ENCODE measurements around the gene CAMK1D. TPM values are rescaled to one million over a fixed set of nuclear protein-coding genes. Genes with fewer than 3 reads are reported as not detected.
A peak's percentile ranks its signal among the peaks of the same experiment; 100 is the strongest.

CAMK1D gene
- total and polyA plus RNA-seq, 8 donors: 1.4 to 26.9 (median 3.9) TPM

- peak overlapping the region in 4 of 5 donors; percentile 19 to 76 (median 38) for H3K27ac ChIP-seq
- WGBS, 5 donors: 45 to 73% (median 58%) methylated on average over 2 of the region's 2 CpGs
- no peaks in the 10 kb centered on the region for H3K36me3 ChIP-seq
- DNase-seq: no peak
- intact Hi-C loops (cut with DNase I; ENCODE audit: low total_unique reads): loop anchor here (10.0 kb wide), 1 partner anchor 455 kb away; no protein-coding TSS in a partner anchor
- H3K27me3 ChIP-seq: no peaks in the 10 kb centered on the region
- no peaks in the 10 kb centered on the region for H3K9me3 ChIP-seq
- peaks cover 20 to 32% (median 23%) of the 10 kb centered on the region in 4 donors for H3K4me1 ChIP-seq
- no peak overlapping the region for H3K4me3 ChIP-seq
- TF ChIP-seq POLR2AphosphoS5 (IDR thresholded peaks at IDR 0.05): peak in 1 of 3 donors; percentile 14
- no peak for TF ChIP-seq CTCF (IDR thresholded peaks at IDR 0.05)
Observed at GRCh38 chr10:12719365-12719764, 370.0 kb downstream of the CAMK1D start.

- no peak overlapping the region for H3K4me3 ChIP-seq
- intact Hi-C loops (cut with DNase I; ENCODE audit: low total_unique reads): no loop called here
- H3K27ac ChIP-seq: peak overlapping the region; percentile 35 to 77 (median 57)
- WGBS, 5 donors: 31 to 55% (median 37%) methylated on average over 9 of the region's 9 CpGs
- H3K27me3 ChIP-seq: no peaks in the 10 kb centered on the region
- no peaks in the 10 kb centered on the region for H3K9me3 ChIP-seq
- peak; percentile 89 to 97 for DNase-seq
- H3K4me1 ChIP-seq: peaks cover 20 to 32% (median 23%) of the 10 kb centered on the region in 4 donors
- no peak for TF ChIP-seq EP300 (IDR thresholded peaks at IDR 0.05)
- TF ChIP-seq POLR2A (IDR thresholded peaks at IDR 0.05): no peak
- TF ChIP-seq POLR2AphosphoS5 (IDR thresholded peaks at IDR 0.05): peak; percentile 13 to 93 (median 89)
- TF ChIP-seq CTCF (IDR thresholded peaks at IDR 0.05): no peak
- no peaks in the 10 kb centered on the region for H3K36me3 ChIP-seq
Observed at GRCh38 chr10:12720217-12720981, 371.1 kb downstream of the CAMK1D start.

GRCh38 chr10:12721334-12721733 lies 372.0 kb downstream of the CAMK1D start:
- Histone ChIP-seq H3K9me3 (no peaks in the 10 kb centered on the region), H3K4me1 (peaks cover 20 to 32% (median 23%) of the 10 kb centered on the region in 4 donors), H3K4me3 (no peak overlapping the region), H3K36me3 (no peaks in the 10 kb centered on the region), H3K27ac (no peak overlapping the region), H3K27me3 (no peaks in the 10 kb centered on the region)
- intact Hi-C loops (cut with DNase I; ENCODE audit: low total_unique reads): no loop called here
- TF ChIP-seq POLR2AphosphoS5 (IDR thresholded peaks at IDR 0.05) (no peak), POLR2A (IDR thresholded peaks at IDR 0.05) (no peak), EP300 (IDR thresholded peaks at IDR 0.05) (no peak), CTCF (IDR thresholded peaks at IDR 0.05) (no peak)
- WGBS, 5 donors: 92 to 99% (median 97%) methylated on average over 3 of the region's 3 CpGs
- no peak for DNase-seq

GRCh38 chr10:12723220-12723619 lies 373.9 kb downstream of the CAMK1D start:
- Histone ChIP-seq H3K4me1 (peaks cover 21 to 39% (median 30%) of the 10 kb centered on the region in 4 donors), H3K9me3 (no peaks in the 10 kb centered on the region), H3K36me3 (no peaks in the 10 kb centered on the region), H3K4me3 (no peak overlapping the region), H3K27ac (no peak overlapping the region), H3K27me3 (no peaks in the 10 kb centered on the region)
- no peak for TF ChIP-seq CTCF (IDR thresholded peaks at IDR 0.05)
- intact Hi-C loops (cut with DNase I; ENCODE audit: low total_unique reads): no loop called here
- WGBS, 5 donors: 61 to 67% (median 65%) methylated on average over 4 of the region's 4 CpGs
- DNase-seq: no peak

All from stomach (tissue), 9 donors.